Naive B cell (primary cell): ENCODE measurements around the gene PCDHA1. TPM values are rescaled to one million over a fixed set of nuclear protein-coding genes. Genes with fewer than 3 reads are reported as not detected.
A peak's percentile ranks its signal among the peaks of the same experiment; 100 is the strongest.

ENCODE experiments used
- ATAC-seq, 2 donors: fragments of 150-1000 bp; cut with Tn5 transposase; 2 replicates each; pipeline ENCODE4 v1.10.0; 2021; ENCODE audit warnings: low read depth in 2 of 2, mild to moderate bottlenecking in 2 of 2, moderate library complexity in 2 of 2
- DNase-seq: peaks from one replicate; pipeline ENCODE4 v3.0.0; 2022
- H3K27ac Mint-ChIP-seq, 6 donors: one replicate each; pipeline ENCODE4 v1.8.0; 2020 to 2022; ENCODE audit warnings: mild to moderate bottlenecking in 6 of 6, mixed read lengths in 6 of 6, moderate library complexity in 5 of 6, inconsistent platforms in 2 of 6
- H3K27me3 Mint-ChIP-seq, 3 donors: one replicate each; pipeline ENCODE4 v1.8.0; 2021 to 2022; ENCODE audit warnings: mixed read lengths in 3 of 3, mild to moderate bottlenecking in 1 of 3
- H3K36me3 Mint-ChIP-seq, 2 donors: one replicate each; pipeline ENCODE4 v1.8.0; 2020 to 2022; ENCODE audit warnings: mixed read lengths in 2 of 2, inconsistent platforms in 1 of 2, mild to moderate bottlenecking in 1 of 2
- H3K4me1 Mint-ChIP-seq, 3 donors: one replicate each; pipeline ENCODE4 v1.8.0; 2020 to 2022; ENCODE audit warnings: mixed read lengths in 3 of 3, inconsistent platforms in 1 of 3, mild to moderate bottlenecking in 1 of 3, moderate library complexity in 1 of 3
- H3K4me3 Mint-ChIP-seq, 8 donors: one replicate each; pipeline ENCODE4 v1.8.0; 2020 to 2022; ENCODE audit warnings: mild to moderate bottlenecking in 8 of 8, mixed read lengths in 8 of 8, moderate library complexity in 8 of 8, inconsistent platforms in 2 of 8
- H3K9me3 Mint-ChIP-seq, 7 donors: one replicate each; pipeline ENCODE4 v1.8.0; 2020 to 2022; ENCODE audit warnings: mixed read lengths in 7 of 7, mild to moderate bottlenecking in 5 of 7, inconsistent platforms in 2 of 7, moderate library complexity in 1 of 7
- polyA plus RNA-seq, 6 donors: library from polyadenylated mRNA; unstranded; fragments of 300-500 nt; fragmentation: Illumina TruSeq; gene quantifications; one replicate each; pipeline ENCODE4 v1.2.3, GENCODE V29; 2021; ENCODE audit warnings: low read depth in 6 of 6

The PCDHA1 gene
- polyA plus RNA-seq, 6 donors from 2014 or later, result not detected

DNA sequence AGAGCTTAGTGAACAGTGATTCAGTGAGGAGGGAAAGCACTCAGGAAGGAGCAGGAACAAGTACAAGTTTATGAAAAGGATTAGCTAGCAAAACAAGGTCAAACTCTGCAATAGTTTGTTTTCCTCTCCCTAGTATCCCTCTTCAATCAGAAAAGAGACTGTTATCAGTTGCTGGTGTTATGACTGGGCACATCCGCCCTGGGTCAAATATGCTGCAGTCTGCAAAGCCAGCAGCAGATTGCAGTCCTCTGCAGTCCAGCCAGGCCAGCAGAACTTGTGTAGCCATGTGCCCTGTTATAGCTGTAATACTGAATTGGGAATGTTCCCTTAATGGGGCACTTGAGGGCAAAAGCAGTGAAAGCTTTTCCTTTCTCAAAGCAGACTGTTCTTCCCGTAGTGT is 192.3 kb downstream of the PCDHA1 start:
- Mint-ChIP-seq H3K4me1 (no peaks in the 10 kb centered on the region), H3K4me3 (no peak overlapping the region), H3K9me3 (peaks cover 0 to 4% (median 2%) of the 10 kb centered on the region in 7 donors), H3K36me3 (no peaks in the 10 kb centered on the region), H3K27ac (no peak overlapping the region), H3K27me3 (peaks cover 9 to 13% (median 12%) of the 10 kb centered on the region in 3 donors)
- DNase-seq (no peak), ATAC-seq (no peak)

DNA sequence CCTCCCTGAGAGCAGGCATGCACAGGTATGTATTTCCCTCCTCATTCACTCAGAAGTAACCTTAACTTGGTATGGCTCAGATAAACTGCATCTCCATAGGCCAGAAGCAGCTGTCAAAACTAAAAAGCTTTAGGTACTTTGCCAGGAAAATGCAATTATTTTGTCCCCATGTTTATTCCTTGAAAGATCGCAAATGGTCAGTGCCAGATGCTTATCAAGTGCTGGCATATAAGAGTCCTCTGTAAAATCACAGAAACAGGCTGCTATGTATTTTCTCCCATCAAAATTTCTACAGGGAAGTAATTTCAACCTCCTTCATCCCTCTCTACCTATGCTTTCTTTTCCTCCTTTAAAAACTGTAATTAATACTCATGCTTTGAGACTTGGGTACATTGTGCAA is 193.0 kb downstream of the PCDHA1 start:
- ATAC-seq (no peak), DNase-seq (no peak)
- H3K27me3 Mint-ChIP-seq, result peaks cover 9 to 19% (median 12%) of the 10 kb centered on the region in 3 donors
- H3K36me3 Mint-ChIP-seq, result no peaks in the 10 kb centered on the region
- no peak overlapping the region for H3K27ac Mint-ChIP-seq
- peaks cover 0 to 4% (median 2%) of the 10 kb centered on the region in 7 donors for H3K9me3 Mint-ChIP-seq
- H3K4me1 Mint-ChIP-seq, result no peaks in the 10 kb centered on the region
- no peak overlapping the region for H3K4me3 Mint-ChIP-seq

DNA sequence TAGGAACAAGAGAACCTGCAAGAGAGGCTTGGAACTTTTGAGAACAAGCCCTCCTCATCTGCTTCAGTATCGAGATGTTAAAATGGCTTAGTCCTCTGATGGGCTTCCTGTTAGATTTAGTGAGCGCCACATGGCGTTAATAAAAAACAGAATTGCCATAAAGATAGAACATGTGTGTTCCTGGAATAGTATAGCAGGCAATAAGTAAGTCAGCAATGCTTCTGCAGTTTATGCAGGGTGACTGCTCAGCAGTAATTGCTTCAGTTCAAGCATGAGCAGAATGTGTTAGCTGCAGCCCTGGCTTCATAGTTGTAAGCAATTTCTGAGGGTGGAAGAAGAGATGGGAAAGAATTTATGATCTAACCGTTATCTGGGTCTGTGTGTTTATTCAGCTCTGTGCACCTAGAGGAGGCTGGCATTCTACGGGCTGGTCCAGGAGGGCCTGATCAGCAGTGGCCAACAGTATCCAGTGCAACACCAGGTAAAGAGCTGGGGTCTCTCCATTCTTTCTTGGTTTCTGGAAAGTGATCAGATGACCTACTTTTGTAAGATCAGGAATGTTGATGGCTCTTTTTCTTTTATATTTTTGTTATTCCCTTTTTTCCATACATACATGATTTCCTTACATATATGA is 196.3 kb downstream of the PCDHA1 start:
- H3K4me1 Mint-ChIP-seq, result no peaks in the 10 kb centered on the region
- no peak for DNase-seq
- H3K9me3 Mint-ChIP-seq, result peaks cover 0 to 3% (median 0%) of the 10 kb centered on the region in 7 donors
- no peak overlapping the region for H3K4me3 Mint-ChIP-seq
- no peak overlapping the region for H3K27ac Mint-ChIP-seq
- no peaks in the 10 kb centered on the region for H3K36me3 Mint-ChIP-seq
- peaks cover 0 to 19% (median 12%) of the 10 kb centered on the region in 3 donors for H3K27me3 Mint-ChIP-seq
- no peak for ATAC-seq

DNA sequence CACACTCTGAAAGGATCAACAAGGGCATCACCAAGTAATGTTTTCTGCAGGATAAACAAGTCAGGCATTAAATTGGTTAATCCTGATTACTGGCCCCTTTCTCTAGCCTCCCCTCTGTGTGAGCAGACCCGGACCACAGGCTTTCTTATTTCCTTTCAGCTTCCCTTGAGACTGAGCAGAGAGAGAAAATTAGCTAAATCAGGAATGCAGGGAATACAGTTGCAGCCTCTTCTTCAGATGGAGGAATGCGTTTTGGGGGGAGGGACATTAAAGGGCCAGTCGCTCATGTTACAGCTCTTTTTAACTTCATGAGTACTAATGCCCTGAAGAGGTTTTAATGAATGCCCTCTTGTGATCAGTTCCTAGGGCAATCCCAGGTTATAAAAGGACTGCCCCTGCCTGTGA is 200.2 kb downstream of the PCDHA1 start:
- no peak for DNase-seq
- no peak overlapping the region for H3K27ac Mint-ChIP-seq
- peaks cover 0 to 34% (median 5%) of the 10 kb centered on the region in 3 donors for H3K27me3 Mint-ChIP-seq
- no peaks in the 10 kb centered on the region for H3K36me3 Mint-ChIP-seq
- ATAC-seq, result no peak
- H3K4me3 Mint-ChIP-seq, result no peak overlapping the region
- H3K4me1 Mint-ChIP-seq, result no peaks in the 10 kb centered on the region
- peaks cover 0 to 3% (median 0%) of the 10 kb centered on the region in 7 donors for H3K9me3 Mint-ChIP-seq

DNA sequence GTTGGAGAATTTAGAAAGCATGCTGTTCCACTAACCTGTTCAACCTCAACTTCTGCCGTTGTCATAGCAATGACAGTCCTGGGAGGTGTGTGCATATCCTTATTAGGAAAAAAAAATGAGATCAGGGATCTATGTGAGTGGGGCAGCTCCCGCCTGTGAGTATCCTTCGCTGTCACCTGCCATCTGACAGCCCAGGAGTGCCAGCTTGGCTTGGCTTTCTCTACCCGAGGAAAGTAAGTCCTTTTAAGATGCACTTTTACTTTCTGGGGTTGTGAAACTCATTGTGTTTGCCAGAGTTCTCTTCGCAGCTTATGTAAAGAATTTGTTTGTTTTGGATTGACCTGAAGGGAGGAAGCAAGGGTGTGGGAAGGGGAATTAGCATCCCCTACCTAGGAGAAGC is 202.2 kb downstream of the PCDHA1 start:
- H3K9me3 Mint-ChIP-seq, result peaks cover 0 to 4% (median 0%) of the 10 kb centered on the region in 7 donors
- ATAC-seq (no peak), DNase-seq (no peak)
- peaks cover 9 to 30% (median 14%) of the 10 kb centered on the region in 3 donors for H3K27me3 Mint-ChIP-seq
- H3K36me3 Mint-ChIP-seq, result no peaks in the 10 kb centered on the region
- H3K4me1 Mint-ChIP-seq, result no peaks in the 10 kb centered on the region
- no peak overlapping the region for H3K27ac Mint-ChIP-seq
- H3K4me3 Mint-ChIP-seq, result no peak overlapping the region

DNA sequence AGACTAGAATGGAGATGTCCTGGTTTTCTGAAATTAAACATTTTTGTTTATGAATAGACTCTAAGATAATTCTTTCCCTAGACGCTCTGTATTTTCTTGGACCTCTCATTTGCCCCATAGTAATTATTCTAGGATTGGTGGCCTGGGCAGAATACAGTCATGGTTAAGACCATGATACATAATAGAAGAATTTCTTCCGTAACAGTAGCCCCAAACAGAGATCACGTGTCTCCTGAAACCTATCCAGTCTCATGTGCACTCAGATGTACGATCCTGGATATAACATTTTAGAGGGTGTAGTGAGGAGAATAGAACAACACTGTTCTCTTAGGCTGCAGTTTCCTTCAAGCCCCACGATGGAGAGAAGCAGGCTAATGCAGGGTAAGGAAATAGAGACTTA is 202.7 kb downstream of the PCDHA1 start:
- Mint-ChIP-seq H3K27ac (no peak overlapping the region), H3K4me3 (no peak overlapping the region), H3K4me1 (no peaks in the 10 kb centered on the region), H3K27me3 (peaks cover 9 to 26% (median 14%) of the 10 kb centered on the region in 3 donors), H3K9me3 (peaks cover 0 to 4% (median 0%) of the 10 kb centered on the region in 7 donors), H3K36me3 (no peaks in the 10 kb centered on the region)
- DNase-seq (no peak), ATAC-seq (no peak)

DNA sequence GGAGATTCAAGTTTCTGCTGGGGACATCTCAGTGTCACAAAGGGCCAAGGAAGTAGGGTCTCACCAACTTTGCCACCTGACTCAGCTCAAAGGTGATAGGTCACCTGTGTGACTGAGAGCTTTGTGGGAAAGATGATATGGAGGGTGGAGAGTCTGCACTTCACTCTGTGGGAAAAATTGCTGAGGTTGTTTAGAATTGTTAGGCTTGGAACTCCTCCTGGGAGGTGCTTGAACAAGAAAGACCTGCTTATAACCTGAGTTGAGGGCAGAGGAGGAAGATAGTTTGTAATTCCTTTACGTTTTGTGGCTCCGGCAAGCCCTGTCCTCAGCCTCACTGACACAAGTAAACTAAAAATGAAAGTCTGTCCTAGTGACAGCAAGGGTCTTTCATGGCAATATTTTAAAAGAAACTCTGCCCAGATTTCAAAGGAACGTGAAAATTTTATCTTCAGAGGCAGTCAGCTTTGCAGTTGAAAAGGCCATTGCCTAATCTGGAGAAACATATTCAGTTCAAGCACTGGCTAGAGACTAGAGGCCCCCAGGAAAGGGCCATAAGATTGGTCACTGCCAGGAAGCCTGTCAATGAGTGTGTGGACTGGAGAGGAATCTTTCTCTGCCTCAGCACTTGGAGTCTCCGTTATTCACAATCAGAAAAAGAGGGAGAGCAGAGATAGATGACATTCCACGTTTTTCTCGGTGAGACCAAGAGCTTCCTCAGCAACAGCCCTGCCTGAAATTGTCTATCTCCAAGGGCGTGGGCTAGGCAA is 203.5 kb downstream of the PCDHA1 start:
- no peaks in the 10 kb centered on the region for H3K4me1 Mint-ChIP-seq
- no peak overlapping the region for H3K27ac Mint-ChIP-seq
- peaks cover 9 to 23% (median 14%) of the 10 kb centered on the region in 3 donors for H3K27me3 Mint-ChIP-seq
- no peak overlapping the region for H3K4me3 Mint-ChIP-seq
- H3K9me3 Mint-ChIP-seq, result peaks cover 0 to 4% (median 0%) of the 10 kb centered on the region in 7 donors
- ATAC-seq (no peak), DNase-seq (no peak)
- H3K36me3 Mint-ChIP-seq, result no peaks in the 10 kb centered on the region

DNA sequence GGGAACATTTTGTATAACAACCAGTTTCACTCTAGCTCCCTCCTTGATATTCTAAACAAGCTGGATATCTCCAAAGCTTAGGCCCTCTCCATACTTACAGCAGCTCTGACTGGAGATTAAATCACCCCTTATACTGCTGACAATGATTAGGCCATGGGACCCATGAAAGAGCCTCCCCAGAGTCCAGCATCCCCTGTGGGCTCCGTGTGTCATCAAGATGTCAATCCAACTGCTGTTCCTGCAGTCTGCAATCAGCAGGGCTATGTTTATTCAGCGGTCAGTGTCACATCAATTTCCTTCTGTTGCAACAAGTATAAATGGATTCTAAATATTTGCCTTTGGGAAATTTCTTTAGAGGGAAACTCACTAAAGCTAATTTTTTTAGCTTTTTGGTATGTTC is 206.9 kb downstream of the PCDHA1 start:
- Mint-ChIP-seq H3K4me1 (no peaks in the 10 kb centered on the region), H3K4me3 (no peak overlapping the region), H3K36me3 (no peaks in the 10 kb centered on the region), H3K27ac (no peak overlapping the region), H3K27me3 (peaks cover 4 to 25% (median 14%) of the 10 kb centered on the region in 3 donors), H3K9me3 (peaks cover 0 to 4% (median 0%) of the 10 kb centered on the region in 7 donors)
- no peak for DNase-seq
- ATAC-seq, result no peak

DNA sequence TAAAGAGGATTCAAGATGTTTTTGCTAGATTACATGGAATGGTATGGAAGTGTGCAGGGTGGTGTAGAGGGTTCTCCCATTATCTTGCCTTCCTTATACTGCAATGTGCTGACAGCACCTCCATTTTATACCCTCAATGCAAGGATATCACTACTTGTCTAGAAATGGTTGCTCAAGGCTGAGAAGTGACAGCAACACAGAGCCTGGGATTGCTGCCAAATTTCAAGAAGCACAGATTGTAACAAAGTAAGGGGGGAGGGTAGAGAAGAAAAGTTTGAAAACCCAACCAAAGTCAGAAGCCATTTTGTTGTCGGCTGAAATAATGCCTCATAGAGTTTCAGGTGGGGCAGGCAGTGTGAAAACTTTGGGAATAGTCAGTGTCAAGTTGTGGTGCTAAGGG is 210.1 kb downstream of the PCDHA1 start:
- H3K4me1 Mint-ChIP-seq, result no peaks in the 10 kb centered on the region
- peaks cover 12 to 26% (median 20%) of the 10 kb centered on the region in 3 donors for H3K27me3 Mint-ChIP-seq
- DNase-seq, result no peak
- H3K27ac Mint-ChIP-seq, result no peak overlapping the region
- H3K36me3 Mint-ChIP-seq, result no peaks in the 10 kb centered on the region
- peaks cover 0 to 4% (median 0%) of the 10 kb centered on the region in 7 donors for H3K9me3 Mint-ChIP-seq
- no peak for ATAC-seq
- H3K4me3 Mint-ChIP-seq, result no peak overlapping the region

DNA sequence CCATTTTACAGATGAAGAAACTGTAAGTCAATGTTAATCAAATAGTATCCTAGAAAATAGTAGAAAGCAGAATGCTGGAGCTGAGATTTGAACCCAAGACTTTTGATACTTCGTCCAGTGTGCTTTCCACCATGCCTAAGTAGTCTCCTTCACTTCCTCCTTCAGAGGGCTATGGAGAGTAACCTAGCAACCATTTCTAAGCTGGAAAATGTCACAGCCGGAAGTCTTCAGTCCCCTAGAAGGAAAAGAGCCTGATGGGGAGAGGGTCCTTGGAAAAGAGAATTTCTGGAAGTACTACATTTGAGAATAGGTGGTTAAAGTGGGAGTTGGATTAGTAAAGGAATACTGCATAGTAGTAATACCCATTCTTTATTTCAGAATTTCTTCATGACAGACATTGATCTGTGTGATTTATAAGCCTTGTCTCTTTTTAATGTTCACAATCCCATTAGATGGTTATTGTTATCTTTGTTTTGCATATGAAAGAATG is 213.0 kb downstream of the PCDHA1 start:
- no peak for DNase-seq
- no peak for ATAC-seq
- Mint-ChIP-seq H3K27me3 (peaks cover 28 to 42% (median 33%) of the 10 kb centered on the region in 3 donors), H3K4me1 (peaks cover 0 to 6% (median 0%) of the 10 kb centered on the region in 3 donors), H3K4me3 (no peak overlapping the region), H3K36me3 (peaks cover 0 to 8% of the 10 kb centered on the region in 2 donors), H3K27ac (no peak overlapping the region), H3K9me3 (peaks cover 0 to 4% (median 0%) of the 10 kb centered on the region in 7 donors)

DNA sequence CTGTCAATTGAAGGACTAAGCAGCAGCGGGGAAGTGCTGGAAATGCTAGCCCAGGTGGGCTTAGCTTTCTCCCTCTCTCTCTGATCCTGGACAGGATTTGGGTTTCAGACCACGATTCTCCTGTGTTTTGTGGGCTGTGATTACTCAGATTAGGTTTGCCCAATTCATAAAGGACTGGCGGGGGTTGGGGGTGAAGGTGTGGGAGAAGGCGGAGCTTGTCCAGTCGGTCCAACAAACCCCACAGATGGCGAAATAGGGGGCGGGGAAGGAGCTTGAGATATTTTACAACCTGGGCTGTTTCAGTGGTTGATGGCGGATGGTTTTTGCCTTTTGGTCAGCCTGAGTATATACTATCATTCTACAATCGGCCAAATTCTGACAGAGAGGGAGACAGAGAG is 215.5 kb downstream of the PCDHA1 start:
- DNase-seq (no peak), ATAC-seq (no peak)
- peaks cover 0 to 4% (median 2%) of the 10 kb centered on the region in 7 donors for H3K9me3 Mint-ChIP-seq
- H3K27ac Mint-ChIP-seq, result peak overlapping the region in 1 of 6 donors; percentile 87
- peaks cover 0 to 6% (median 0%) of the 10 kb centered on the region in 3 donors for H3K4me1 Mint-ChIP-seq
- peaks cover 31 to 42% (median 37%) of the 10 kb centered on the region in 3 donors for H3K27me3 Mint-ChIP-seq
- peaks cover 0 to 8% of the 10 kb centered on the region in 2 donors for H3K36me3 Mint-ChIP-seq
- H3K4me3 Mint-ChIP-seq, result peak overlapping the region in 1 of 8 donors; percentile 0

DNA sequence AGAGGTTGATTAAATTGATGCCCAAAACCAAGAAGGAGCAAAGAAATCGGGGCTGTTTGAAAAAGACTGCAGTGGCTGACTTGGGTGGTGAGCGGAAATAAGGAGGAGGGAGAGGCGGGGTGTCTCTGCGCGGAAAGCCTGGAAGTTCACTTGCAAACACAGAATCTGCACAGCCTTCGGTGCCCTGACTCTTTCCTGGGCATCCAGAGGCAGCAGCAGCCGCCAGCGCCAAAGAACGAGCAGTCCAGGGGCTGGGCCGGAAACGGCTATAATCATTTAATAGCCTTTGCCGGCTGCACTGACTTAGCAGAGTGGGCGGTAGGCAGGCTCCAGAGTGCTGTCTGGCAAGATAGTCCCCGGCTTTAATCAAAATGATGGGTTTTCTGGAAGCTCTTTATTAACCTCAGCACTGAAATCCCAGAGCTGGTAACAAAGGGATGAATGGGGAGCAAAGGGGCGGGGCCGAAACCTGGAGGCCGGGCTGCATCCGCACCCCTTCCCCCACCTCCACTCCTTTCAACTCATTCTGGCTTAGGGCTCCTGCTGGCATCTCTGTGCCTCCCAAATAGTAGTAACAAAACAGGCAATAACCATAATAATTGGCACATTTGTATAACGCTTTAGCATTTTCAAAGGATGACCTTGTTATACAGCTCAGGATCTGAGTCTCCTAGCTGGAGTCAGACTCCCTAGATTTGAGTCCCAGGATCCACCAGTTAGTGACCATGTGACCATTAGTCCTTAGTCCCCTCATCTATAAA is 216.1 kb downstream of the PCDHA1 start:
- Mint-ChIP-seq H3K4me1 (peaks cover 0 to 6% (median 0%) of the 10 kb centered on the region in 3 donors), H3K4me3 (peak overlapping the region in 1 of 8 donors; percentile 0), H3K27me3 (peaks cover 31 to 45% (median 41%) of the 10 kb centered on the region in 3 donors), H3K9me3 (peaks cover 0 to 8% (median 3%) of the 10 kb centered on the region in 7 donors), H3K36me3 (peaks cover 0 to 8% of the 10 kb centered on the region in 2 donors), H3K27ac (peak overlapping the region in 1 of 6 donors; percentile 87)
- ATAC-seq (no peak), DNase-seq (no peak)

DNA sequence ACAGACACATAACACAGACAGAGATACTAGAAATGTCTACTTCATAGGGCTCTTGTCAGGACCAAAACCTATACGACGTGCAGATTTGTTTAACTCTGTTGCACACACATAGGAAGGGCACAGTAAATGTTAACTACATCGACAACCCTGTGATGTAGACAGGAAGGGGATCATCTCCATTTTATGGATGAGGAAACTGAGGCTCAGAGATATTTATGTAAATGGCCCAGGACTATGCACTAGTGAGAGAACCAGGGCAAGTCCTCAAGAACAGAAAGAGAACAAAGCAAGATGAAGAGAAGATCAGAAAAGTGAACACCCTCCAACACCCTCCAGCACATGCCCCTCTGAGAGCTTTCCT is 216.6 kb downstream of the PCDHA1 start:
- no peak overlapping the region for H3K27ac Mint-ChIP-seq
- H3K27me3 Mint-ChIP-seq, result peaks cover 31 to 45% (median 41%) of the 10 kb centered on the region in 3 donors
- ATAC-seq (no peak), DNase-seq (no peak)
- peaks cover 0 to 8% of the 10 kb centered on the region in 2 donors for H3K36me3 Mint-ChIP-seq
- peaks cover 0 to 8% (median 3%) of the 10 kb centered on the region in 7 donors for H3K9me3 Mint-ChIP-seq
- peaks cover 0 to 6% (median 0%) of the 10 kb centered on the region in 3 donors for H3K4me1 Mint-ChIP-seq
- H3K4me3 Mint-ChIP-seq, result no peak overlapping the region
